ENCODE data around the gene SLC25A15.

DNA sequence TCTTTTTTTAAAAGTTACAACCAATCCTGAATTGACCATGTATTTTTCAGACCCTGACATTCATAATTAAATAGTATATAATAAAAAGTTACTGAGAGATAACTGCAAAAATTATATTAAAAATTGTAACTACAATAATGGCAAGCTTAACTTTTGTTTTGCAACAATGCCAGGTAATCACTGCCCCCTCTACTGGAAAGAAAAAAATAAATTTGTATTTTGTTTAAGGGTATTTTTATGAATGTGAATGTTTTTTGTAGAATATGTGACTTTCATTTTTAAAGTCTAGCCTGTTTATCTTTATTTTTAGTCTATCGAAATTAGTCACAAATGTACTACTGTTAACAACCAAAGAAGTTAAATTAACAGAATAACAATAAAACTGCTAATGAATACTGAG lies 40.1 kb upstream of the SLC25A15 start:
- TF ChIP-seq YY1 (tag by site-specific recombination; IDR thresholded peaks at IDR 0.05) (no peak), REST (tag by site-specific recombination; IDR thresholded peaks at IDR 0.05) (no peak), ZNF658 (tag by site-specific recombination; IDR thresholded peaks at IDR 0.05) (no peak), RBAK (tag by site-specific recombination; IDR thresholded peaks at IDR 0.05) (no peak), ZNF664 (tag by site-specific recombination; IDR thresholded peaks at IDR 0.05) (no peak), ZBTB8A (tag by site-specific recombination; IDR thresholded peaks at IDR 0.05) (no peak)
- TF ChIP-seq, protein P1, sequence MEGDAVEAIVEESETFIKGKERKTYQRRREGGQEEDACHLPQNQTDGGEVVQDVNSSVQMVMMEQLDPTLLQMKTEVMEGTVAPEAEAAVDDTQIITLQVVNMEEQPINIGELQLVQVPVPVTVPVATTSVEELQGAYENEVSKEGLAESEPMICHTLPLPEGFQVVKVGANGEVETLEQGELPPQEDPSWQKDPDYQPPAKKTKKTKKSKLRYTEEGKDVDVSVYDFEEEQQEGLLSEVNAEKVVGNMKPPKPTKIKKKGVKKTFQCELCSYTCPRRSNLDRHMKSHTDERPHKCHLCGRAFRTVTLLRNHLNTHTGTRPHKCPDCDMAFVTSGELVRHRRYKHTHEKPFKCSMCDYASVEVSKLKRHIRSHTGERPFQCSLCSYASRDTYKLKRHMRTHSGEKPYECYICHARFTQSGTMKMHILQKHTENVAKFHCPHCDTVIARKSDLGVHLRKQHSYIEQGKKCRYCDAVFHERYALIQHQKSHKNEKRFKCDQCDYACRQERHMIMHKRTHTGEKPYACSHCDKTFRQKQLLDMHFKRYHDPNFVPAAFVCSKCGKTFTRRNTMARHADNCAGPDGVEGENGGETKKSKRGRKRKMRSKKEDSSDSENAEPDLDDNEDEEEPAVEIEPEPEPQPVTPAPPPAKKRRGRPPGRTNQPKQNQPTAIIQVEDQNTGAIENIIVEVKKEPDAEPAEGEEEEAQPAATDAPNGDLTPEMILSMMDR (tag by site-specific recombination; IDR thresholded peaks at IDR 0.05) = no peak
- TF ChIP-seq, protein P2, sequence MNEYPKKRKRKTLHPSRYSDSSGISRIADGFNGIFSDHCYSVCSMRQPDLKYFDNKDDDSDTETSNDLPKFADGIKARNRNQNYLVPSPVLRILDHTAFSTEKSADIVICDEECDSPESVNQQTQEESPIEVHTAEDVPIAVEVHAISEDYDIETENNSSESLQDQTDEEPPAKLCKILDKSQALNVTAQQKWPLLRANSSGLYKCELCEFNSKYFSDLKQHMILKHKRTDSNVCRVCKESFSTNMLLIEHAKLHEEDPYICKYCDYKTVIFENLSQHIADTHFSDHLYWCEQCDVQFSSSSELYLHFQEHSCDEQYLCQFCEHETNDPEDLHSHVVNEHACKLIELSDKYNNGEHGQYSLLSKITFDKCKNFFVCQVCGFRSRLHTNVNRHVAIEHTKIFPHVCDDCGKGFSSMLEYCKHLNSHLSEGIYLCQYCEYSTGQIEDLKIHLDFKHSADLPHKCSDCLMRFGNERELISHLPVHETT (tag by site-specific recombination; IDR thresholded peaks at IDR 0.05) = no peak
- TF ChIP-seq, protein P3, sequence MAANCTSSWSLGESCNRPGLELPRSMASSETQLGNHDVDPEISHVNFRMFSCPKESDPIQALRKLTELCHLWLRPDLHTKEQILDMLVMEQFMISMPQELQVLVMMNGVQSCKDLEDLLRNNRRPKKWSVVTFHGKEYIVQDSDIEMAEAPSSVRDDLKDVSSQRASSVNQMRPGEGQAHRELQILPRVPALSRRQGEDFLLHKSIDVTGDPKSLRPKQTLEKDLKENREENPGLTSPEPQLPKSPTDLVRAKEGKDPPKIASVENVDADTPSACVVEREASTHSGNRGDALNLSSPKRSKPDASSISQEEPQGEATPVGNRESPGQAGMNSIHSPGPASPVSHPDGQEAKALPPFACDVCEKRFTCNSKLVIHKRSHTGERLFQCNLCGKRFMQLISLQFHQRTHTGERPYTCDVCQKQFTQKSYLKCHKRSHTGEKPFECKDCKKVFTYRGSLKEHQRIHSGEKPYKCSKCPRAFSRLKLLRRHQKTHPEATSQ (tag by site-specific recombination; IDR thresholded peaks at IDR 0.05) = no peak
- TF ChIP-seq, protein P4, sequence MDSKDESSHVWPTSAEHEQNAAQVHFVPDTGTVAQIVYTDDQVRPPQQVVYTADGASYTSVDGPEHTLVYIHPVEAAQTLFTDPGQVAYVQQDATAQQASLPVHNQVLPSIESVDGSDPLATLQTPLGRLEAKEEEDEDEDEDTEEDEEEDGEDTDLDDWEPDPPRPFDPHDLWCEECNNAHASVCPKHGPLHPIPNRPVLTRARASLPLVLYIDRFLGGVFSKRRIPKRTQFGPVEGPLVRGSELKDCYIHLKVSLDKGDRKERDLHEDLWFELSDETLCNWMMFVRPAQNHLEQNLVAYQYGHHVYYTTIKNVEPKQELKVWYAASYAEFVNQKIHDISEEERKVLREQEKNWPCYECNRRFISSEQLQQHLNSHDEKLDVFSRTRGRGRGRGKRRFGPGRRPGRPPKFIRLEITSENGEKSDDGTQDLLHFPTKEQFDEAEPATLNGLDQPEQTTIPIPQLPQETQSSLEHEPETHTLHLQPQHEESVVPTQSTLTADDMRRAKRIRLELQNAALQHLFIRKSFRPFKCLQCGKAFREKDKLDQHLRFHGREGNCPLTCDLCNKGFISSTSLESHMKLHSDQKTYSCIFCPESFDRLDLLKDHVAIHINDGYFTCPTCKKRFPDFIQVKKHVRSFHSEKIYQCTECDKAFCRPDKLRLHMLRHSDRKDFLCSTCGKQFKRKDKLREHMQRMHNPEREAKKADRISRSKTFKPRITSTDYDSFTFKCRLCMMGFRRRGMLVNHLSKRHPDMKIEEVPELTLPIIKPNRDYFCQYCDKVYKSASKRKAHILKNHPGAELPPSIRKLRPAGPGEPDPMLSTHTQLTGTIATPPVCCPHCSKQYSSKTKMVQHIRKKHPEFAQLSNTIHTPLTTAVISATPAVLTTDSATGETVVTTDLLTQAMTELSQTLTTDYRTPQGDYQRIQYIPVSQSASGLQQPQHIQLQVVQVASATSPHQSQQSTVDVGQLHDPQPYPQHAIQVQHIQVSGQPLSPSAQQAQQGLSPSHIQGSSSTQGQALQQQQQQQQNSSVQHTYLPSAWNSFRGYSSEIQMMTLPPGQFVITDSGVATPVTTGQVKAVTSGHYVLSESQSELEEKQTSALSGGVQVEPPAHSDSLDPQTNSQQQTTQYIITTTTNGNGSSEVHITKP (tag by site-specific recombination; IDR thresholded peaks at IDR 0.05) = no peak
